ENCODE data around the gene LAG3.

The LAG3 gene

GRCh38 chr12:6791931-6792520 lies 19.7 kb downstream of the LAG3 start:
- H3K27ac ChIP-seq = no peak overlapping the region
- DNase-seq (ENCODE audit: low spot score) = no peak
- ChIA-PET CTCF (interaction anchor here (0.5 to 1.1 kb wide), 4 partner anchors 34 to 1921 kb away, joined by 3 to 4 read pairs (median 3); no protein-coding TSS in a partner anchor), POLR2A (ENCODE audit: low non-redundant PET) (no interaction called here)
- no peak for TF ChIP-seq CTCF (conservative IDR thresholded peaks at IDR 0.05; ENCODE audit: low read depth)

- no peak overlapping the region for H3K27ac ChIP-seq
- POLR2A ChIA-PET (ENCODE audit: low non-redundant PET) = no interaction called here
- CTCF ChIA-PET = interaction anchor here (0.5 to 1.1 kb wide), 4 partner anchors 14 to 1117 kb away, joined by 3 to 5 read pairs (median 4); no protein-coding TSS in a partner anchor
- DNase-seq (ENCODE audit: low spot score) = no peak
- TF ChIP-seq CTCF (conservative IDR thresholded peaks at IDR 0.05; ENCODE audit: low read depth) = no peak
These were observed 20.3 kb downstream of the LAG3 start for GRCh38 chr12:6792522-6793201.

- no peak for DNase-seq (ENCODE audit: low spot score)
- ChIA-PET POLR2A (ENCODE audit: low non-redundant PET) (interaction anchor here (0.6 kb wide), 1 partner anchor 98 kb away, joined by 3 read pairs; no protein-coding TSS in a partner anchor), CTCF (no interaction called here)
- no peak for TF ChIP-seq CTCF (conservative IDR thresholded peaks at IDR 0.05; ENCODE audit: low read depth)
- H3K27ac ChIP-seq = no peak overlapping the region
These were observed 22.8 kb downstream of the LAG3 start for GRCh38 chr12:6795088-6795487.

- no peak for DNase-seq (ENCODE audit: low spot score)
- CTCF ChIA-PET = no interaction called here
- POLR2A ChIA-PET (ENCODE audit: low non-redundant PET) = no interaction called here
- H3K27ac ChIP-seq = no peak overlapping the region
- TF ChIP-seq CTCF (conservative IDR thresholded peaks at IDR 0.05; ENCODE audit: low read depth) = no peak
These were observed 24.3 kb downstream of the LAG3 start for GRCh38 chr12:6796576-6796975.

GRCh38 chr12:6799147-6799546 lies 26.8 kb downstream of the LAG3 start:
- ChIA-PET CTCF (interaction anchor here (1.1 kb wide), 1 partner anchor 33 kb away, joined by 3 read pairs; the partner anchor contains the start of gene PTMS), POLR2A (ENCODE audit: low non-redundant PET) (no interaction called here)
- no peak for TF ChIP-seq CTCF (conservative IDR thresholded peaks at IDR 0.05; ENCODE audit: low read depth)
- no peak for DNase-seq (ENCODE audit: low spot score)
- no peak overlapping the region for H3K27ac ChIP-seq

- ChIA-PET CTCF (interaction anchor here (0.6 kb wide), 1 partner anchor 18 kb away, joined by 3 read pairs; no protein-coding TSS in a partner anchor), POLR2A (ENCODE audit: low non-redundant PET) (no interaction called here)
- no peak overlapping the region for H3K27ac ChIP-seq
- DNase-seq (ENCODE audit: low spot score) = no peak
- no peak for TF ChIP-seq CTCF (conservative IDR thresholded peaks at IDR 0.05; ENCODE audit: low read depth)
These were observed 34.9 kb downstream of the LAG3 start for GRCh38 chr12:6807170-6807569.

Data from RWPE1 (cell line).